GM18951 (cell line): ENCODE results near the gene PSD4.
"Not testable (repeated sequence)": the region's sequence is repeated elsewhere in the genome, so short reads cannot be mapped to it uniquely, and the experiment has no call there.

Source experiments
- POLR2A ChIP-seq: IDR thresholded peaks from 4 replicates; pipeline ENCODE4 v1.6.1; 2011; ENCODE audit warnings: mild to moderate bottlenecking; ENCODE audit not compliant: insufficient read length, insufficient read depth; ENCODE audit errors: extremely low read depth
- in situ Hi-C: fragments of 300-500 bp; cut with MboI; formaldehyde crosslinking; loops from one replicate; pipeline ENCODE4 v1.12.0; 2022; ENCODE audit warnings: low sequenced_read_pairs, mixed read lengths, inconsistent platforms; ENCODE audit not compliant: unreplicated experiment

PSD4 gene

DNA sequence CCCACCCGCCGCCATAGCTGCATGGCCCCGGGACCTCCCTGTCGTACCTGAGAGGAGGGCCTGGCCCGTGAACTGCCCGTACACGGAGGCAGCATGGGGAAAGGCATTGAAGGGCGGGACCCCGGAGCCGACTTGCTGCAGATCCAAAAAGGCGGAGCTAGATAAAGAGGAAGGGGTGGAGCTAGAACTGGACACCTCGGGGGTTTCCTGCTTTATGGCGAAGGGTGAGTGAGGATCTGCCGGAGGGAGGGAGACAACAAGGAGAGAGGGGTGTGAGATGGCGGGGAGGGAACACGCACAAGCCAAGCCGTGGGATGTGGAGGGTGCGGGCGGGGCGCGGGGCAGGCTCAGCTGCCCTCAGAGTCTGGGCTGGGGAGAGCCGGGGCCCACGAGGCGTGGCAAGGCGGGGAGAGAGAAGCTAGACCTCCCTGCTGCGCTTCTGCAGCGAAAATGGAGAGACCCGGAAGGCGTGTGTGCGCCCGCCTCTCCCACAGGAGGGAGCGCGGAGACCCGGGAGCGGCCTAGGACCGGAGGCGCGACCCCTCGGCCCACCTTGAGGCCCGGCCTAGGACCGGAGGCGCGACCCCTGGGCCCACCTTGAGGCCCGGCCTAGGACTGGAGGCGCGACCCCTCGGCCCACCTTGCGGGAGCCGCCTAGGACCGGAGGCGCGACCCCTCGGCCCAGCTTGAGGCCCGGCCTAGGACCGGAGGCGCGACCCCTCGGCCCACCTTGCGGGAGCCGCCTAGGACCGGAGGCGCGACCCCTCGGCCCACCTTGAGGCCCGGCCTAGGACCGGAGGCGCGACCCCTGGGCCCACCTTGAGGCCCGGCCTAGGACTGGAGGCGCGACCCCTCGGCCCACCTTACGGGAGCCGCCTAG, 61.8 kb downstream of the PSD4 start:
- in situ Hi-C loops = not testable (repeated sequence)
- TF ChIP-seq POLR2A = peak; percentile 34

DNA sequence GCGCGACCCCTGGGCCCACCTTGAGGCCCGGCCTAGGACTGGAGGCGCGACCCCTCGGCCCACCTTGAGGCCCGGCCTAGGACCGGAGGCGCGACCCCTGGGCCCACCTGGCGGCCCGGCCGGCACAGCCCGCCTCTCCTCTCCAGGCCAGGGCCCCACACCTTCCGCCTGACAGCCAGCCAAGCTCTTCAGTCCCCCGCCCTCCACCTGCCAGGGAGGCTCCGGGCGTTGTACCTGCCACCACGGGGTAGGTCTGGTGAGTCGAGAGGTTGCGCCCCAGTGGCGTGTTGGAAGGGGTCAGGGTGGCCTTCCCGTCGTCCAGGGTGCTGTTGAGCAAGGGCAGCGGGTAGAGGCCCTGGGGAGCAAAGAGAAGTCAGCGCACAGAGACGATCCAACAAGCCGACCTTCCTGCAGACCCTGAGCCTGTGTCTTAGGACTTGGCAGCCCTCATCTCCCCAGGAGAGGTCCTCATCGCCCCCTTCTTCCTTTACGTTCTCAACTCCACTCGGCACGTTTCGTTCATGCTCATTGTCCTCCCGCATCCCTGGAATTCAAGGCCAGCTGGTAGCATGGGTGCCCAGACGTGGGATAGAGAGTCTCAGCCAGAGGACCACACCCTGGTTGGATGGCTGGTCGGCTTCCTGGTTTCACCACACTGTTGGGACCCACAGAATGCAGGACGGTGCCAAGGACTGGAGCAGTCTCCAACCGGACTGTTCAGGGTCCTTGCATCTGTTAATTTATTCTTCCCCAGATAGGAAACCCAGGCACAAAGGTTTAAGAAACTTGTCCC, 62.8 kb downstream of the PSD4 start:
- TF ChIP-seq POLR2A = no peak
- in situ Hi-C loops = no loop called here

DNA sequence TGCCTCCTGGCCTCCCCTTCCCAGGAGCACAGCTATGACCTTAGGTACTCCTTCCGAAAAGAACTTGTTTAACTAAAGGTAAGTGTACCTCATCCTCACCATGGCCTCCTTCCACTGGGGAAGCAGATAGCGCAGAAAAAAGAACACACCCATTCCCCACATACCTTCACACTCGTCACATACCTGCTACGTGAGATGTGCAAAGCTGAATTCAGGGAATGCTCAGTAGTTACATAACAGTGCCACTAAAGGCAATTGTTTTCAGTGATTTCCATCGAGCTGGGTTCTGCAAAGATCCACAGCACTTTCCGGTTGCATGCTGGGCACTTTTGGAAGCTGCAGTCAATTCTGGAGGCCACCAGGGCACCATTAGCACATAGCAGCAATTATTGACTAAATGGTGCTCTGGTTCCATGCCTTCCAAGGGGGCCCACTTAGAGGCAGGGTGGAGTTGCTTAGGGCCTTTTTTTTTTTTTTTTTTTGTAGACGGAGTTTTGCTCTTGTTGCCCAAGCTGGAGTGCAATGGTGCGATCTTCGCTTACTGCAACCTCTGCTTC, 63.9 kb downstream of the PSD4 start:
- TF ChIP-seq POLR2A = no peak
- in situ Hi-C loops = no loop called here

DNA sequence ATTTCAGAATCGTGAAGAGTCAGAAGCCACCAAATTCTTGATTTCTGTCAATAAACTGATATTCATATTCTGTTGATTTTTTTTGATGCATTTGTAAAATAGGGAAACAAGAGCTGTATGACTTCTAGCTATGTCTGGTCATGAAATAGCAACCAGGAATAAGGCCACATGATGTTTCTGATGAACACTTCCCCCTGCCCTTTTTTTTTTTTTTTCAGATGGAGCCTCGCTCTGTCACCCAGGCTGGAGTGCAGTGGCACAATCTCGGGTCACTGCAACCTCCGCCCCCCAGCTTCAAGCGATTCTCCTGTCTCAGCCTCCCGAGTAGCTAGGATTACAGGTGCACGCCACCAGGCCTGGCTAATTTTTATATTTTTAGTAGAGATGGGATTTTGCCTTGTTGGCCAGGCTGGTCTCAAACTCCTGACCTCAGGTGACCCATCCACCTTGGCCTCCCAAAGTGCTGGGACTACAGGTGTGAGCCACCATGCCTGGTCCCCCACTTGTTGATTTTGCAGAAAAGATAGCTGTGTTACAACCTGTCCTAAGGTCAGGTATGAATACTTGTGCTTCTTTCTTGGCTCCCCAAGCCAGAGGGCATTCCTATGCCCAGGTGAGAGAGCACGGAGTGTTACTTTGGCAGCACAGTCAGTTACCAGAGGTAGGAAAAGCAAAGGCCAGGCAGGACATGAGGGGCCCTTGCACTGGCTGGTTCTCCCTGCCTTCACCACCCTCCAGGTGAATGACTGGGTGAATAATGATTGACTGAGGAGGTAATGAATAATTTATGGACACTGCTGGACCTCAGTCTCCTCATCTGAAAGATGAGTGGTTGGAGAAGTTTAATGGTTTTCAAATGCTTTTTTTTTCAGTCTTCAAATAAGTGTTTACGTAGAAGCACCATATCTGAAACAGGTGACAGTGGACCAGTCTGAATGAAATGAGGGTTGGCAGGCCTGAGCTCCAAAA, 65.4 kb downstream of the PSD4 start:
- no peak for TF ChIP-seq POLR2A
- in situ Hi-C loops = no loop called here

DNA sequence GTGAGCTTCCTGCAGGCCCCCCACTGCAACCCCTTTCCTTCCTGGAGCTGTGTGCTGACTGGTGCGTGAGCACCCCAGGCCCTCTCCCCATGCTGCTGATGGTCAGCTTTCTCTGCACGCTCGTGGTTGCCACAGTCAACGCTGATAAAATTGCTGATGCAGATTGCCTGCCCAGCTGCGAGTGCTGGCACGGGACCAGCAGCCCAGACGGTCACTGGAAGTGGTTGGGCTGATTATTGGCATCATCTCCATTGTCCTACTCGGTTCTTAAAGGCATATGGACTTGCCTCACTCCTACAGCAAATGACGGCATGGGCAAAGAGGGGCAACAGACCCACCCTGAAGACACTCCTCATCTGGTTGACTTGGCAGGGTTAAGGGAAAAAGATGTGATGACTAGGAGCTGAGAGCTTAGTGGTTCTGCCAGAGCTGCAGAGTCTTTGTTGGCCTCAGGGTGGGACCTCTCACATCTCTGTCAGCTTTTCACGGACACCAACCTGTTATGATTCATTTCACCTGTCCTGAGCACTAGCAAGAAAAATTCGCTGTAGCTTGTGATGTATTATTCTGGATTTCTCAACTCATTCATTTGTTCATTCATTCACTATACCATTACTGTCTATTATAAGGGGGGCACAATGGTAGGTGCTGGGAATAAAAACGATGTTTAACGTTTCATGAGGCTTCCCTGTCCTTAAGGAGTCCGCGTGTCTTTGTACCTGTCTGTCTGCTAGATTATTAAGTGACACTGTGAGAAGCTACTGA, 66.6 kb downstream of the PSD4 start:
- in situ Hi-C loops = no loop called here

DNA sequence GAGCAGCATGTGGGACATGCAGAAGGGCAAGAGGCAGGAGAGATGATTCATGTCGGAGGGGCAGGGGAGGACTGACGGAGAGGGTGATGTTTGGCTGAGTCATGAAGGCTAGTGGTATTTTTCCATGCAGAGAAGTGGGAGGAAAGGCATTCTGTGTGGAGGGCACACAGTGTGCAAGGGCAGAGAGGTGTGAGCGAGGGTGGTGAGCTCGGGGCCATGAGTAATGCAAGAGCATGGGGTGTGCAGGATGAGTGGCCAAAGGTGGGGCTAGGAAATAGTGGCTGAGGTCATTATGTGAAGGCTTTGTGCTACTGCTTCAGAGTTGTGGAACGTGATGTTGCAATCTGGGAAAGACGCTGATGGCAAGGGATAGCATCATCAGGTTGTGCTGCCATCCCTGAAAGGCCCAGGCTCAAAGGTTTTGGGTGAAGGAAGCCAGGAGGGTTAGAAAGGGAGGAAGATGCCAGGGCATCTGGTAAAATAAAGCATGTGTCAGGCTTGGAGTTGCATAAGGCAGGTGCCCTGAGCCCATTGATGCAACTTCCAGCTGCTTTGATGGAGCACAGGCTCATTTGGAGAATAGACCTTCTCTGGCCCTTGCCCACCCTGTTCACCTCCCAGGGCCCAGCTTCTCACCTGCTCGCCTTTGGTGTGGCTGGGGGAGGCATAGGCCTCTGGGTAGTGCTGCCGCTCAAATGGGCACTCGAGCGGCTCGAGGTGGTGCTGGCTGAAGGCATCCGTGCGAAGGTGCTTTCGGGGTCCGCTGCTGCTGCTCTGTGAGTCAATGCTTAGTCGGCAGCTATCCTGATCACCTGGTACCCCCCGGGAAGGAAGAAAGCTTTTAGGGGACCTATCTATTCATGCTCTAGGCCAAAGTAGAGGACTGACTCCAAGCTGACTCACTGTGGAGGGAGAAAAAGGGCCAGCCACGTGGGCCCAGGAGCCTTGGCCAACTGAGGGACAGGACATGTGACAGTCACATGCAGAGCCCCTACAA, 67.4 kb downstream of the PSD4 start:
- no peak for TF ChIP-seq POLR2A
- in situ Hi-C loops = no loop called here

More for the DNA sequence above, 66.6 kb downstream of the PSD4 start:
- TF ChIP-seq POLR2A = no peak

DNA sequence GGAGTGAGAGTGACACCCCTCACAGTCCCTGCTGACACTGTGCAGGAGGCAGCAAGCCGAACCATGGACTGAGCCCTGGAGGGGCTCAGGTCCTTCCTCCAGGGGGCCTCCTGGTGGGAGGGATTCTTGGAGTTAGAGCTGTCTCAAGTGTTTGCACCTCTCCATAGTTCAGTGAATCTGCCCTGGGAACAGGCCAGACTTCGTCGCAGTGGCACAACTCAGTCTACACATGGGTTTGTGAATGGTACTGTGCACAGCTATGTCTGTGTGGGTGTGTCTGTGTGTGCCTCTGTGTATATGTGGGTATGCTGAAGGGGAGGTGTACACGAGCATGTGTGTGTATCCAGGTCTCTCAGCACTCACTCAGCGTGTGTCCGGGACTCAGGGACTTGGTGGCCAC, 68.6 kb downstream of the PSD4 start:
- in situ Hi-C loops = no loop called here
- no peak for TF ChIP-seq POLR2A

DNA sequence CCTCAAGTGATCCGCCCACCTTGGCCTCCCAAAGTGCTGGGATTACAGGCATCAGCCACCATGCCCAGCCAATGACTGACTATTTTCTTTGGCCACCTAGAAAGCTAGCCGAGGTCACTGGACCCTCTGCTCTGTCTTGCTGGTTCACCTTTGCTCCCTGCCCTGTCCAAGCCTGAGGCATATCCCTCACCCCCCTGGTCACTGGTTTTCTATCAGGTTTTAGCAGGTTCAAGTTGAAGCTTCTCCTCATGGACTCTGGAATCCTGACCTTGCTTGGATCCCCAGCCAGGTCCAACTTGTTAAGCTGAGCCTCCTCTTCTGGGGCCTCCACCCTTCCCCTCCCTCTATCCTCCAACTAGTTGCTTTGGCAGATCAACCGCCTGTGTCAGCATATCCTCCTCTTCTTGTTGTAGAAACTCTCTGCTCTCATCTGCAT, 71.5 kb downstream of the PSD4 start:
- in situ Hi-C loops = no loop called here
- TF ChIP-seq POLR2A = no peak

DNA sequence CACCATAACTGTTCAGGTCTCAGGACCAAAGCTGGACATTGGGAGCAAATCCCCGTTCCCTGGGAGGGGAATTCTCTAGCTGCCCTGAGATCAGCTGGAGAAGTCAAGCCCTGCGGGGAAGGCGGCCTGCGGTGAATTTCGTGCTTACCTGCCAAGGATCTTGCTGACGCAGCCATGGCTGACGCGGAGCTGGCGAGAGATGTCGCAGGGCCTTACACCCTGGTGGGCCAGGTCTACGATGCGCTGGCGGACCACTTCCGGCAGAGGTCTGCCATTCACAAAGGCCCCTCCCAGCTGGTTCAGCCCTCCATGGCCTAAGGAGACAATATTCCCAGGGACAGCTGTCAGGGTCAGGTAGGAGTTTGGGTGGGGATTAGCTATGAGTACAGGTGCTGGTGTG, 72.8 kb downstream of the PSD4 start:
- in situ Hi-C loops = no loop called here
- no peak for TF ChIP-seq POLR2A

DNA sequence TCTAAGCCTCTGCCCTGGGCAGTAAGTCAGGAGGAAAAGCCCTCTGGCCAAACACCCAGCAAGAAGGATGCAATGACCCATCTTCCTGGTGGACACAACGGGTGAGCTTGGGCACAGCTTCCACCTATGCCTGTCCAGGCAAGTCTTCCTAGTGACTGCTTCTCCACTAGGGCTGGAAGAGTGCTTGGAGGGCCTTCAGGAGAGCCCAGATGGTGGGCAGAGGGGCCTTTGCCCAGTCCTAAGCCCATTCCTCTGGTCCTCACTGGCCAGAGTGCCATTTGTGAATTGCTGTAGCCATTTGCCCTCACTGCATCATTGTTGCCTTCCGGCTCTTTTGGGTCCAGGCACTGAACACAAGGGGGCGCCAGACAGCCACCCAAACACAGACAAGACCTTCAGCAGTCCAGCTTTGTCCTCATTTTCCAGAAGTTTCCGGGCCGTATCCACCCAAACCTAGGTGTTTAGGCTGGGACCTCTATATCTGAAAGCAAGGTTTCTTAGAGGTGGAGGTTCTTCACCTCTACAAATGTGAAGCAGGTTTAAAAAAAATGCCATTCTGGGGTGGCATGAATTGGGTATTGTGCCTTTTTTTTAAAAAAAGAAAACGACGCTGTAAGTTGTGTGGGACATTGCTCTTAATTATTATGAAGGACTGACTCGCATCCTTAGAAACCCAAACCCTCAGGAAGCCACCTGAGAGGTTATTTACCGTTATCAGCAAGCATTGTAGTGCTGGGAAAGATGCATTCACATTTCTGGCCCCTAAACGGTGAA, 75.4 kb downstream of the PSD4 start:
- in situ Hi-C loops = no loop called here
- TF ChIP-seq POLR2A = no peak
